Frontal cortex (tissue), 4 donors: ENCODE data around the gene HSD17B8. TPM values are rescaled to one million over a fixed set of nuclear protein-coding genes. Genes with fewer than 3 reads are reported as not detected.
"Not testable (repeated sequence)": the region's sequence is repeated elsewhere in the genome, so short reads cannot be mapped to it uniquely, and the experiment has no call there.

Experiments used
- DNase-seq, 2 donors: peaks; one replicate each; pipeline ENCODE4 v3.0.0; 2012; ENCODE audit warnings: low spot score in 2 of 2
- FAIRE-seq: peaks from 2 replicates; lab custom pipeline; 2012; peaks lifted over from hg19 to GRCh38; lab: Jason Lieb, UNC
- total RNA-seq: library from RNA; depleted of rRNA; stranded (reverse); fragments of >200 nt; gene quantifications from one replicate; pipeline ENCODE4 v1.2.3, GENCODE V29; 2014
- donor health status: control.
- donor health status: control.
- donor health status: control.

HSD17B8 gene
- total RNA-seq, 1 donor from 2014 or later = 3.3 TPM

GRCh38 chr6:33217246-33217645 is 12.8 kb downstream of the HSD17B8 start:
- DNase-seq = no peak
- FAIRE-seq = no peak

- DNase-seq = no peak
- no peak for FAIRE-seq
These were observed 13.2 kb downstream of the HSD17B8 start for GRCh38 chr6:33217681-33218080.

DNA sequence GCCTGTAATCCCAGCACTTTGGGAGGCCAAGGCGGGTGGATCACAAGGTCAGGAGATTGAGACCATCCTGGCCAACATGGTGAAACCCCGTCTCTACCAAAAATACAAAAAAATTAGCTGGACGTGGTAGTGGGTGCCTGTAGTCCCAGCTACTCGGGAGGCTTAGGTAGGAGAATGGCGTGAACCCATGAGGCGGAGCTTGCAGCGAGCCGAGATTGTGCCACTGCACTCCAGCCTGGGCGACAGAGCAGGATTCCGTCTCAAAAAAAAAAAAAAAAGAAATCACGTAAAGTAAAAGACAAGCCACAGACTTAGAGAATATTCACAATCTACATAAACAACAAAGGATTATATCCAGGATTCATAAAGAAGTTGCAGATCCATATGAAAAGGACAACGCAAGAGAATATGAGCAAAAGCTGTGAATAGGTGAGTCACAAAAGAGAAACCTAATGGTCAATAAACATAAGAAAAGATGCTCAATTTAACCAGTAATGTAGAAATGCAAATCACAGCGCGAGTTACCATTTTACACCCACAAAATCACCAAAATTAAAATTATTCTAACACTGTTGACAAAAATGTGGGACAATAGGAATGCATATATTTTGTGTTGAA is 22.2 kb downstream of the HSD17B8 start:
- DNase-seq, FAIRE-seq: not testable (repeated sequence)

DNA sequence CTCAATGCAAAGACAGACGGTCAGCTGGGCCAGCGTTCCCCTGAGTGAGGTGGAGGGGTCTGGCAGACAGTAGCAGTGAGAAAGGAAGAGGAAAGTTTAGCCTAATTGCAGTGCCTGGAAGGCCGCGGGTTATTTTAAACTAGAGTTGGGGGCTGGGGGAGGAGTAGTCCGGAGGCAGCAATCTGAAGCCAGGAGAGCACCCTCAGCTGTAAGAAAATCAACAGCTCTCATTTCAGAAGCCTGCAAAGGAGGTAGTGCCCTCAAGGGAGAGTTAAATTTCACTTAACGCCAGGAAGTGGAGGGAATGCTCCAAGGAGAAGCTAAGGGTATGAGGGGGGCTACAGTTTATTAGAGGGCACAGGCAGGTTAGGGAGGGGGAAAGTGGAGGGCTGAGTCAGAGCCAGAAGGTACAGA is 30.8 kb downstream of the HSD17B8 start:
- no peak for FAIRE-seq
- DNase-seq = no peak

DNA sequence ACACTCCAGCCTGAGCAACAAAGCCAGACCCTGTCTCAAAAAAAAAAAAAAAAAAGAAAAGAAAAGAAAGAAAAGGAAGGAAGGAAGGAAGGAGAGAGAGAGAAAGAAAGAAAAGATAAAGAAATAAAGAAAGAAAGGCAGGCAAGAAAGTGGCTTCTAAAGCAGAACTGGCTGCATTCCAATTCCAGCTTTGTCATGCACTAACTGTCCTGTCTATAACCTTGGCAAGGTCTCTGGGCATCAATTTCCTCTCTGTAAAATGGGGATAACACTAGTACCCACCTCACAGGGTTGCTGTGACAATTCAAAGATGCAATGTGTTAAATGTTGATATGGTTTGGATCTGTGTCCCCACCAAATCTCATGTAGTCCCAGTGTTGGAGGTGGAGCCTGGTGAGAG is 31.9 kb downstream of the HSD17B8 start:
- FAIRE-seq = no peak

GRCh38 chr6:33236852-33237251 is 32.4 kb downstream of the HSD17B8 start:
- DNase-seq (no peak), FAIRE-seq (no peak)

More for the DNA sequence above, 31.9 kb downstream of the HSD17B8 start:
- no peak for DNase-seq

GRCh38 chr6:33237741-33238140 is 33.3 kb downstream of the HSD17B8 start:
- DNase-seq = no peak
- no peak for FAIRE-seq

- DNase-seq = no peak
- FAIRE-seq = no peak
These were observed 37.5 kb downstream of the HSD17B8 start for GRCh38 chr6:33241968-33242367.

GRCh38 chr6:33243476-33243875 is 39.0 kb downstream of the HSD17B8 start:
- FAIRE-seq (no peak), DNase-seq (no peak)

GRCh38 chr6:33247977-33248642 is 43.7 kb downstream of the HSD17B8 start:
- no peak for FAIRE-seq

GRCh38 chr6:33248643-33248931 is 44.1 kb downstream of the HSD17B8 start:
- DNase-seq = no peak
- no peak for FAIRE-seq

More at GRCh38 chr6:33247977-33248642, 43.7 kb downstream of the HSD17B8 start:
- DNase-seq = peak; percentile 60 to 70

- FAIRE-seq = peak; percentile 84
- peak; percentile 77 to 88 for DNase-seq
These were observed 44.7 kb downstream of the HSD17B8 start for GRCh38 chr6:33248932-33249731.

DNA sequence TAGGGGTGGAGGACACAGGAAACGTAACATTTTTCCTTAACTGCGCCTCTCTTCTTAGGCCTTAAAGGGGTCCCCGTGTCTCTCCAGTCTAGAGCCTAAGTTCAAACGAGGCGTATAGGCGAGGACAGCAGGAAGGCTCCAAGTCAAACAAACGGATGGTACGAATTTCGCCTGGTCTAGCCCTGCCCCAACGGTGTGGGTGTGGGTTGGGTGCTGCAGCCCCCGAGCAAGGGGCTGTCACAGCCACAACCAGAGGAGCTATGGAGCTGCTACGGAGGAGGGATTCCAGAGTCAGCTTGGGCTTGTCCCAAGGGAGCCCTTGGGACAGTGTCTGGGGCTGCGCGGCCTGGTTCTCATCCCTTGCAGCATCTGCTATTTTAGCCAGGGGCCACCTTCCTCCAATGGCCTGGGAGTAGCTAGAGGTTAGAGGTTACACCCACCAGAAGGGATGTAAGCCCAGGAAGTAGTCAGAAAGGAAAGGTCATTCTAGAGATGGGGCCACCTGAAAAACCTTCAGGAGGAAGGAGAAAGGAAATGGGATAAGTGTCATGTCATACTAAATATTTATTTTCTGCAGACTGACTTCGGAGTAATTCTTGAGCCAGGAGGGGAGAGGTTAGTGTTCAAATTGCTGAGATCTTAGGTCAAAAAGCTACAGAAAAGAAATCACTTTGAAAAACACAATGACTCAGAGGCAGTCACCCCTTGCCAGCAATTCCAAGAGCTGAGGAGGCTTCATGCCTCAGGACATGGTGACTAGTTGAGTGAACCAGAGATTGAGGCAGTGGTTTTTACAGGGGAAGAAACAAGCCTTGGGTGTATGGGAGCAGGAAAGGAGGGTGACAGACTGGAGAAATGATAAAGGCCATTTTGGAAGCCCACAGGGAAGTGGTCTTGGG is 45.5 kb downstream of the HSD17B8 start:
- no peak for FAIRE-seq
- DNase-seq = no peak

DNA sequence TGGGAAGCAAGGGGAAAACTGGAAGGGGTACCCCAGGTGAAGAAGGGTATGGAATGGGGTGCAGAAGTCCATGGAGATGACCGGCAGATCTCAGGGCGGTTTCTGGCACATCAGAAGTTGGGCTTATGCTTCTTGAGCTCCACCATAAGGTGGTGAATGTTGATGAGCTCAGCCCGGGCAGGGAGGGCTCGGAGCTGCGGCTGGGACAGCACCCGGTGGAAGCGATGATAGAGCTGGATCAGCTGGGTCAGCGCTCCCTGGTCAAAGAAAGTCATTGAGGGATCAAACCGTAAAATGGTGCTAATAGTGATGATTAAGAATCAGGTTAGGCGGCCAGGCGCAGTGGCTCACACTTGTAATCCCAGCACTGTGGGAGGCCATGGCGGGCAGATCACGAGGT is 46.3 kb downstream of the HSD17B8 start:
- FAIRE-seq (no peak), DNase-seq (no peak)

DNA sequence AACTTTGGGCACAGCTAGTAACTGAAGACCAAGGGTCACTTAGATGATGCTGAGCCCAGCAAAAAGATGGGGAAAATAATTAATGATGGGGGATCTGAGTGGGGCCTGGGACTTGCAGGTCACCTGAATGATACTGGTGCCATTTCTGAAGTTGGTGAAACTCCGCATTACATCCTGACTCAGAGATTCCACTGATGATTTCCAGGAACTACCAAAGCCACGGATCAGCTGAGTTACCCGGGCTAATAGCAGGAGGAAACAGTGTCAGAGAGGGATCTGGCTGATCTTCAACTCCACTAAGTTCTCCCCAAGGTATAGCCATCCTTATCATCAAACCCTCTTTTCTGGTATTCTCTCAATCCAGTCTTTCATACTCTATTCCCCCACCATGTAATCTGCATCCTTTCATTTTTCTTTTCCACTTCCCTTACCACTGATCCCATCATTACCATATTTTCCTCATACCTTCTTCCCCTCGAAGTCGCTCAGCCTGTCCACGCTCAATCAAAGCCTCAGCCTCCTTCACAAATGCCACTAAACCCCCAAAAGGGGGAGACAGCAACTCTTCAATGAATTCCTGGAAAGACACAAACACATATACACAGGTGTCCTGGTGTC is 47.0 kb downstream of the HSD17B8 start:
- FAIRE-seq = no peak
- DNase-seq = no peak

DNA sequence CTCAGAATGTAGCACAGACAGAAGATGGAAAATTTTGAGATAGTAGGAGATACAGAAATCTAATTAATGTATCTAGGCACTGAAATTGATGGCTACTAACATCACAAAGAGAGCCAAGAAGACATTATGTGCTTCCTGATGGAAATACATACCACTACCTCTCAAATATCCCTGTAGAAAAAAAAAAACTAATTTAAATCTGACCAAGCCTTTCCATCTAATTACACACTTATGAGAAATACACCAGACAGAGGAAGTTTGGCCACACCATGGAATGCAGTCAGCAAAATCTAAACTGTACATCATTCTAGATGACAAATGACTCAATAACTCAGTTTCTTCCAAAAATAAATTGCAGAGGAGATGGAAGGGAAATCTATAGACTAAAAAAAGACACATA is 48.3 kb downstream of the HSD17B8 start:
- FAIRE-seq (no peak), DNase-seq (no peak)

GRCh38 chr6:33254591-33254990 is 50.1 kb downstream of the HSD17B8 start:
- no peak for DNase-seq
- FAIRE-seq = no peak
